HG03025 (cell line): Measurements from ENCODE around the gene RBM12.

ENCODE experiments used
- ATAC-seq: cut with Tn5 transposase; IDR thresholded peaks from one replicate; pipeline ENCODE4 v1.9.1; 2021; ENCODE audit warnings: mild to moderate bottlenecking, moderate library complexity; ENCODE audit not compliant: unreplicated experiment, low FRiP score

Gene RBM12

DNA sequence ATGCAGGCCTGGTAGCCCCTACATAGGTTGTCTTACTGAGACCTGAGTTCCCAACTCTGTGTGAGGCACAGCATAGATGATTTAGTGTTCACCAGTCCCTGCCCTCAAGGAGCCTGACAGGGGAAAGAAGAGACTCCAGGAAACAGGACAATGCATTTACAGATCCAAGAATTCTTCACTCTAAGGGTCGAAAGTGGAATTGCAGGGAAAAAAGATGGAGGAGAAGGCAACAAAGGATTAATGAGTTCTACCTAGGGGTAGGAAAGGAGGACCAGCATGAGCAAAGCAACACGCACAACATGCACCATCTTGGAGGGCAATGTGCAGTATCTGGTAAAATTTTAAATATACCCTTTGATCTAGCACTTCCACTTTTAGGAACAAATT is 43.1 kb downstream of the RBM12 start:
- ATAC-seq, result no peak

DNA sequence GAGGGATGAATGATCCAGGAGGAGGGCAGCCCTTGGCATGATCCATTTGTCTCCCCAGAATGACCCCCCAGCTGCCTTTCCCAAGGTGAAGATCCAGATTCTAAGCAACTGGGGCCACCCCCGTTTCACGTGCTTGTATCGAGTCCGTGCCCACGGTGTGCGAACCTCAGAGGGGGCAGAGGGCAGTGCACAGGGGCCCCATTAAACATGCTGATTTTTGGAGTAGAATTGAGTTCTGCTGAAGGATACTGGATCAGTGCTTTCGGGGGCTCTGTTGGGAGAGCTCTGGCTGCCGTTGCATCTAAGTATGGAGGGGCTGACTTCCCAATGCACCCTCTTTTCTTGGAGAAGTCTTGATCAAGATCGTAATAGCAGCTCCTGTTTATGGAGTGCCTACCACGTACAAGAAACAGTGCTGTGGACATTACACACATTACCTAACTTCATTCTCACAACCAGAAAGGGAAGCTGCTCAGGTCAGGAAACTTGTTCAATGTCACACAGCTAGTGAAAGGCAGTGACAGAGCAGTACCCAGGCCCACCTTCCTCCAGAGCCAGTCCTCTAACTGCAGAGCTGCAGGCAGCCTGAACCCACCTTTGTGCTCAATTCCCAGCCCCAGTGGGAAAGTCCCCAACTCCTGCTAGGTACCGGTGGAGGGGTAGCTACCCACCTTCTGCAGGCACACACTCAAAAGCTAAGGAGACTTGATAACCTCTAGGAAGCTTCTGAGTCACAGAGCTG is 43.7 kb downstream of the RBM12 start:
- ATAC-seq, result no peak

- ATAC-seq, result no peak
These were observed 45.3 kb downstream of the RBM12 start for GRCh38 chr20:35619196-35620095.

DNA sequence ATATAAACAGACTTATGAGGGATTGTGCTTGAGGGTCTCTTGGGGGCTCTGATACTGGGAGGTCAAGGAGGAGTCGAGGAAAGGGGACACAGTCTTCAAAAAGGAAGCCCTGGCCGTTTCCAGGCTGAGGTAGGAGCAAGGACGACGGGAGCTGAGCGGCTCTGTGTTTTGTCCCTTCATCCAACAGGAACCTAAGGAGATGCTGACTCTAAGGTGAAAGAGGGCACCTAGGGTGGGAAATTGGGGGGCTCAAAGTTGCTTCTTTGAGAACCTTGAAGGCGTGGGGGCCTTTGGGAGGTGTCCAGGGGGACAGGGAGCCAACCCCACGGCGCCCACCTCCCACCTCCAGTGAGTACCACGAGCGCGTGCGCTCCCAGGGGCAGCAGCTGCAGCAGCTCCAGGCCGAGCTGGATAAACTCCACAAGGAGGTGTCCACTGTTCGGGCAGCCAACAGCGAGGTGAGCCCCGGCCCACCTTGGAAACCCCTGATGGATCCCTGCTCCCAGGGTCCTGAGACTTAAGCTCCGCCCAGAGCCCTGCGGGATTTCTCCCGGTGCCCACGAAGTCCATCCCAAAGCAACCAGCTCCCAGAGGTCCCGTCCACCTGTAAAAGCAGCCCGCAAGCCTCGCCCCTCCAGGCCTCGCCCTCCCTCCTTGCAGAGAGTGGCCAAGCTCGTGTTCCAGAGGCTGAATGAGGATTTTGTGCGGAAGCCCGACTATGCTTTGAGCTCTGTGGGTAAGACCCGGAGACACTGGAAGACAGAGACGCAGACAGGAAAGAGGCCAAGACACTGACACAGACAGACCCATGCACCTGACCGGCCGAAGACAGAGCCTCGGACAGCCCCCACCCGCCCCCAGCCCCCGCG is 46.2 kb downstream of the RBM12 start:
- ATAC-seq, result no peak

DNA sequence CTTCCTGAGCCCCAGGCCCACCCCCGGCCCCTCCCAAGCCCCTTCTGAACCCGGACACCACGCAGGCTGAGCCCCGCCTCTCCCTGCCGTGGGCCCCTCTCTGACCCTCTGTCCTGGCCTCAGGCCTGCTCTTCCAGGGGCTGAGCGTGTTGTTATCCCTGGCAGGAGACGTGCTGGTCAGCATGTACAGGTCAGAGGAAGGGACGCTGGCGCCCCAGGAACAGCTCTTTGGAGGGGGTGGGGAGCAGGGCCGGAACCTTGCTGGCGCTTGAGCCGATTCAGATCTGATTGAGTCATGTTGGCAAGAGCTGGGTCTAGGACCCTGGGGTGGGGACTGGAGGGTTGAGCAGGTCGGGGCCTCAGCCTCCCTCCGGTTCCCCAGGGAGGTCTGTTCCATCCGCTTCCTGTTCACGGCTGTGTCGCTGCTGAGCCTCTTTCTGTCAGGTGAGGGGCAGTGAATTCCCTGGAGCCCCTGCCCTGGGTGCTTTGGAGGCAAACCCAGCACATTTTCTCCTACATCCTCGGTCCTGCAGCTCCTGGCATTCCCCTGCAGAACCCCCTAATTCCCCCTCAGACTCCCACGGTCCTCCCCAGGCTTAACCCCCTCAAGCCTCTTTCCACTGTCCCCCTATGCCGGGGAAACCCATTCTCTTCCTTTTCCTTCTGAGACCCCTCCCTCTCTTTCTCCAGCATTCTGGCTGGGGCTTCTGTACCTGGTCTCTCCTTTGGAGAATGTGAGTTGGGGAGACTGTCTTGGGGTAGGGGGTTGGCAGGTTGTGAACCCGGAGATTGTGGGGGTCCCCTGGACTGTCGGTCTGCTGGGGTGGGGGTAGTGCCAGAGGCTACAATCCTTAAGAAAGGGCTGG is 47.1 kb downstream of the RBM12 start:
- ATAC-seq, result no peak

DNA sequence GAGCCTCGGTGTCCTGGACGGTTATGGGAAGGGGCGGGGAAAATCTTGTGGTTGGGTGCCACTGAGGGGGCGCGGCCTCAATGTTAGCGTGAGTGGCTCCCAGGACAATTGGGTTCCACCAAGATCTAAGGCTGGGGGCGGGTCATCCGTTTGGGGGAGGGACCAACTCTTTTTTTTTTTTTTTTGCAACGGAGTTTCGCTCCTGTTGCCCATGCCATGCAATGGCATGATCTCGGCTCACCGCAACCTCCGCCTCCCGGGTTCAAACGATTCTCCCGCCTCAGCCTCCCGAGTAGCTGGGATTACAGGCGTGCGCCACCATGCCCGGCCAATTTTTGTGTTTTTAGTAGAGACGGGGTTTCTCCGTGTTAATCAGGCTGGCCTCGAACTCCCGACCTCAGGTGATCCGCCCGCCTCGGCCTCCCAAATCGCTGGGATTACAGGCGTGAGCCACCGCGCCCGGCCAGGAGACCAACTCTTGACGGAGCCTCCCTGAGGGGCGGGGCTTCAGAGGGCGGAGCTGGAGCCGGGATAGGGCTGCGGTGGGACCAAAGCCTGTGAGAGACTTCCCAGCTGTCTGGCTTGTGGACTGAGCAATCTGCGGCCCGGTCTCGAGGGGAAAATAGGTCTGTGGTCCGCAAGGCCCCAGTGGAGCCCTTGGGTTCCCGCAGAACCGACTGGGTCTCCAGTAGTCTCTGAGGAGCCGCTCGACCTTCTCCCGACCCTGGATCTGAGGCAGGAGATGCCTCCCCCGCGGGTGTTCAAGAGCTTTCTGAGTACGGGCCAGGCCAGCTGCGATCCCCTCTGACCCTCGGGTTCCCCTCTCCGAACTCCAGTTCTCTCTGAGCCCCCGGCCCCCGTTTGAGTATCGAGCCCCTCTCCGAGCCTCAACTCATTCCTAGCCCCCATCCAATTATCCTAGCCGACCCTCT is 48.0 kb downstream of the RBM12 start:
- ATAC-seq, result no peak

DNA sequence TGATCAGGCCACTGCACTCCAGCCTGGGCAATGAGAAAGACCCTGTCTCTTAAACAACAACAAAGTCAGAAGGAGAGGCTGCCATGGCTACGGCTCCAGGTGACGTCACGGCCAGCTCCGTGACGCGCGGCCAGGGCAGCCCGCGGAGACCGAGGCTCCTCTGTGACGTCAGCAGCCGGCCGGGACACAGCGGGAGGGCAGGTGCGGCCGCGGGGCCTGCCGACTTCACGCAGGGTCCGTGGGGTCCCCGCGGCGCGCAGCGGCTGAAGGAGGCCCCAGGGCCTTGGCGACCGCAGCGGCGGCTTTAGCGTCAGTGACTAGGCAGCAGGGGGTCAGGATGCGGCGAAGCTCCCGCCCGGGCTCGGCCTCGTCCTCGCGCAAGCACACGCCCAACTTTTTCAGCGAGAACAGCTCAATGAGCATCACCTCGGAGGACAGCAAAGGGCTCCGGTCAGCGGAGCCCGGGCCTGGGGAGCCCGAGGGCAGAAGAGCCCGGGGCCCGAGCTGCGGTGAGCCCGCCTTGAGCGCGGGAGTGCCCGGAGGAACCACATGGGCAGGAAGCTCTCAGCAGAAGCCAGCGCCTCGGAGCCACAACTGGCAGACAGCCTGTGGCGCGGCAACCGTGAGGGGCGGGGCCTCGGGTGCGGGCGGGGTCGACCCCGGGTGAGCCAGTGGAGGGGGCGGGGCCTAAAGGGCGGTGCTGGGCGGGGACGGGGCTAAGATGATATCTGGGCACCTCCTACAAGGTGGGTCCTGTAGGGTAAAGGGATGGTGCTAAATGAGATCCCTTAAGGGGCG is 48.8 kb downstream of the RBM12 start, which contains the start of gene SPAG4:
TSS of gene SPAG4 (plus strand) at position 163 of the 798 bp plus-strand sequence. CDS start at position 338, 175 bp downstream.
- ATAC-seq, result peak; percentile 76

DNA sequence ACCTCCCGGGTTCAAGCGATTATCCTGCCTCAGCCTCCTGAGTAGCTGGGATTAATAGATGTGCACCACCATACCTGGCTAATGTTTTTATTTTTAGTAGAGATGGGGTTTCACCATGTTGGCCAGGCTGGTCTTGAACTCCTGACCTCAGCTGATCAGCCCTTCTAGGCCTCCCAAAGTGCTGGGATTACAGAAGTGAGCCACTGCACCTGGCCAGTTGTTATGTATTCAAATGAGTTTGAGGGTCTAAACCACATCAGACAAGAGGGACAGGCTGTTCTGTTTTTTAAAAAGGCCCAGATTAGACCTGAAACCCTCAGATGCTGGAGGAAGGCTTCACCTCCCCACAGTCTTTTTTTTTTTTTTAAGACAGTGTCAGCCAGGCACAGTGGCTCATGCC is 53.2 kb downstream of the RBM12 start:
- no peak for ATAC-seq

- ATAC-seq, result no peak
These were observed 53.8 kb downstream of the RBM12 start for GRCh38 chr20:35610833-35611427.

DNA sequence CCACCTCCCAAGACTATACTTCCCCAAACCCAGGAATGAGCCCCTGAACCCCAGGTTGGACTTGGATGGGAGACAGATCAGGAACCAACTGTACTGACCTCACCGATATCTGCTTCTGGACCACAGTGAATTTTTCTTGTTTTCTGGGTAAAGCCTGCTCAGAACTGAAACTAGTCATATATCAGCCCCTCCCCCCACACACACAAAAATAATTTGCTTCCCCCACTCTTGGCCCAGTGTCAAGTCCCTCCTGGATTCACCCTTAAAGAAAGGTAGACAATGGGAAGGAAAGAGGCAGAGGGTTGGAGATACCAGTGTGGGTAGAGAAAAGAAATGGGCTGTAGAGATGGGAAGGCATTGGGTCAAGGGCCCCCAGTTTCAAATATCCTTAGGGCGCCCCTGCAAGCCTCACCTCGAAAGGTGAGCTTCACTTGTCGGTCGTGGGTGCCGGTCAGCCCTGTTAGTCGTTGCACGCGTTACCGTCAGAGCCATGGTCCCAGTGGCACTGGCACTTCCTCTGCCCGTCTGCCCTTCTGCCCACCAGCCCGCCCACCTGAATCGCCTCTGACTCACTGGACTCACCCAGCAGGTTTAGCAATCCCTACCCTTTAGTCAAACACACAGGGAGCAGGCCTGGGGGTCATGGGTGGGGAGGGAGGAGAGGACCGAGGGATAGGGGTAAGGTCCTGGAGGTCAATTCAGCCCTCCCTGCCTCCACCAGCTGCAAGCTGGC is 57.5 kb downstream of the RBM12 start:
- no peak for ATAC-seq

GRCh38 chr20:35606127-35606526 is 58.6 kb downstream of the RBM12 start:
- ATAC-seq, result no peak

DNA sequence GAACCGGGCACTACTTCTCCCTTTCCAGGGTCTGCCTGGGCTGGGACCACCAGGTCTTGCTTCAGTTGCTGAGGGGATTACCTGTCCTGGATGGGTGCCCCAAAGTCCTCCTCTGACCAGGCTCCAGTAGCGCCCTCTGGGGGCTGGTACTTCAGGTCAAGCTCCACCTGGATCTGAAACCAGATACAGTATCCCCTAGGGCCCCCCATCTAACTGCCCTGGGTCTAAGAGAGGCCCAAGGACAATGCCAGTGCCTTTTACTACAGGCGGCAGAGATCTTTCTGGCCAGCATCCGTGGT is 60.3 kb downstream of the RBM12 start:
- no peak for ATAC-seq

DNA sequence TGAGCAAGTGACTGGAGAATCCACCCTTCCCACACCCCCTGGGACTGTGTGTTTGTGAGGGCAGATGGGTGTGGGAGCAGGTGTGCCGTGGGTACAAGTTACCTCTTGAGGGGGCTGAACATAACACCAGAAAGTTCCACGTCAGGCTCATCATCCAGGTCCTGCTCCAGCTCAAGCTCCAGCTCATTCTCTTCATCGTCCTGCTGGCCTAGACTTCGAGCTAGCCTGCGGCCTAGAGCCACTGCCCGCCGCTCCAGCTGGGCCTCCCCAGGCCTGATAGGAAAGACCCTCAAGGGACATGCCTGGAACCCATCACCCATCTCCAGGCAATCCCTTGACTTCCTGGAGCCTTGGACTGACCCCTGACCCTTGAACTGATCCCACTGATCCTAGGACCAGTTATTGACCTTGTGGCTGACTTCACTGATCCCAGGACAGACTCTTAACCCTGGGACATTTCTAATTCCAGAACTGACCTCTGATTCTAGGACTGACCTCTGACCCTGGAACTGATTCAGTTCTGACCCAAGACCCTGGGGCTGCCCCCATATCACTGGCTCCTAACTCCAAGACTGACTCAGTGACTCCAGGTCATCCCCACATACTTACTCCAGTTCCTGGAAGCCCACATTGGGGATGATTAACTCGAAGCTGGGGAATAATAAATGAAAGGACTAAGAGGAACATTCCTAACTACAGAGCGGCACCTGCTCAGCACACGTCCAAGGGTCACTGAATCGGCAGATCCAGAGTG is 60.8 kb downstream of the RBM12 start:
- no peak for ATAC-seq

GRCh38 chr20:35602851-35603495 is 61.7 kb downstream of the RBM12 start:
- no peak for ATAC-seq

GRCh38 chr20:35601990-35602389 is 62.7 kb downstream of the RBM12 start:
- ATAC-seq, result no peak
